ENCODE measurements around the gene PSMB3. TPM values are rescaled to one million over a fixed set of nuclear protein-coding genes. Genes with fewer than 3 reads are reported as not detected.

Gene PSMB3
- total RNA-seq, 1 donor from 2014 or later = 288 TPM

DNA sequence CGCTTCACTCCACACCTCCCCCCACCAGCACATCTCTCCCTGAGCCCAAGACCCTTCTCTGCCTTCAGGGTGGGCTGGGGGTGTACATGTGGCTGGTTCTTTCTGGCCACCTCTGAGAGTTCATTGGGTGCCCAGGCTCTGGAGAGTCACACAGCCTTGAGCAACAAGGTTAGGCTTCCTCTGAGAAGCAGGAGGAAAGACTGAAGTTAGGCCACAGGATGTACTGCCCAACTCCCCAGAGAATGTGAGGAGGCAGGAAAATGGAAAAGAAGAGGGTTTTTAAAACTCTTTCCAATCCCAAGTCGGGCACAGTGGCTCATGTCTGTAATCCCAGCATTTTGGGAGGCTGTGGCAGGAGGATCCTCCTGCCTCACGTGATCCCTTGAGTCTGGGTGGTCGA, 11.7 kb upstream of the PSMB3 start:
- TF ChIP-seq, protein P1, sequence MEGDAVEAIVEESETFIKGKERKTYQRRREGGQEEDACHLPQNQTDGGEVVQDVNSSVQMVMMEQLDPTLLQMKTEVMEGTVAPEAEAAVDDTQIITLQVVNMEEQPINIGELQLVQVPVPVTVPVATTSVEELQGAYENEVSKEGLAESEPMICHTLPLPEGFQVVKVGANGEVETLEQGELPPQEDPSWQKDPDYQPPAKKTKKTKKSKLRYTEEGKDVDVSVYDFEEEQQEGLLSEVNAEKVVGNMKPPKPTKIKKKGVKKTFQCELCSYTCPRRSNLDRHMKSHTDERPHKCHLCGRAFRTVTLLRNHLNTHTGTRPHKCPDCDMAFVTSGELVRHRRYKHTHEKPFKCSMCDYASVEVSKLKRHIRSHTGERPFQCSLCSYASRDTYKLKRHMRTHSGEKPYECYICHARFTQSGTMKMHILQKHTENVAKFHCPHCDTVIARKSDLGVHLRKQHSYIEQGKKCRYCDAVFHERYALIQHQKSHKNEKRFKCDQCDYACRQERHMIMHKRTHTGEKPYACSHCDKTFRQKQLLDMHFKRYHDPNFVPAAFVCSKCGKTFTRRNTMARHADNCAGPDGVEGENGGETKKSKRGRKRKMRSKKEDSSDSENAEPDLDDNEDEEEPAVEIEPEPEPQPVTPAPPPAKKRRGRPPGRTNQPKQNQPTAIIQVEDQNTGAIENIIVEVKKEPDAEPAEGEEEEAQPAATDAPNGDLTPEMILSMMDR (IDR thresholded peaks at IDR 0.05; ENCODE audit: insufficient read depth, low read length, severe bottlenecking) = no peak
- no peak for FAIRE-seq

DNA sequence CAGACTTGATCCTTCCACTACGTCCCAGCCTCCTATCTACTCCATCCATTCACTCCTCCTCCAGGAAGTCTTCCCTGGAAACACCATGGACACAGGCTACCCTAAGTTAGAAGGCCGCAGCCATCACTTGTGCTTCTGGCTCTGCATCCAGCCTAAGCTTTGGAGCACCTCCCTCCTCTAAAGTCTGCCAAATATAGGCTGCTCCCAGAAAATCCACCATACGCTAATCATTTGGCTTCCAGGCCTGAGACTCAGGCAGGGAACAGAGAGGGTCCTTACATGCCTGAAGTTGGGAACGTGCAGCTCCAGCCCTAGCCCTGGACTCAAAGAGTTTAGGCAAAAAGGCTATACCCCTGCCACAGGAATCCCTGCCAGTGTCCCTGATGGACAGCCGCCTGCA, 11.1 kb upstream of the PSMB3 start:
- DNase-seq (ENCODE audit: low read depth) (no peak), FAIRE-seq (no peak)
- no peaks in the 10 kb centered on the region for H3K27me3 ChIP-seq (ENCODE audit: control insufficient read depth, insufficient read depth, low read length)
- peaks cover 10% of the 10 kb centered on the region for H3K36me3 ChIP-seq (ENCODE audit: control insufficient read depth, insufficient read depth, low read length)
- TF ChIP-seq, protein P1 (IDR thresholded peaks at IDR 0.05; ENCODE audit: insufficient read depth, low read length, severe bottlenecking) = no peak
- H3K4me3 ChIP-seq (ENCODE audit: low read depth, low read length) = no peak overlapping the region

More for the DNA sequence above, 11.7 kb upstream of the PSMB3 start:
- DNase-seq (ENCODE audit: low read depth) = no peak
- Histone ChIP-seq H3K4me3 (ENCODE audit: low read depth, low read length) (no peak overlapping the region), H3K27me3 (ENCODE audit: control insufficient read depth, insufficient read depth, low read length) (no peaks in the 10 kb centered on the region), H3K36me3 (ENCODE audit: control insufficient read depth, insufficient read depth, low read length) (peaks cover 10% of the 10 kb centered on the region)

DNA sequence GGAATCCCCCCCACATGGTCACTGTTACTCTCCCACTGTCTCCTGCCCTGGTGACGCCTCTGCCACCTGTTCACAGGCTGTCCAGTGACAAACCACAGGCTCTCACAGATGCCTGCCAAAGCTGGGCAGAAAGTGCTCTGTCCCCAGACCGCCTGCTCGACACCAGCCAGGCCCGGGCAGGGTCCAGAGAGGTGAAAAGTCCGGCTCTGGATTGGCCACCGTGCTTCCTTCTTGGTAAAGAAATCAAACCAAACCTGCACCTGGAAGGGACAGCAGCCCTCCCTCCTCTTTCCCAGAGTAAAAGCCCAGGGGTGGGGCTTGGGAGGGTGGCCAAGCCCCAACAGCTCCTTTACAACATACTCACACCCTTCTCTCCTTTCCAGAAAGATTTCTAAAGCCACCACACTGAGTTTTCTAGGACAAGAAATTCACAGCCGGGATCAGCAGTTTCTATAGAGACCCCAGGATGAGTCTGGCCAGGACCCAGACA, 10.6 kb upstream of the PSMB3 start:
- Histone ChIP-seq H3K4me3 (ENCODE audit: low read depth, low read length) (no peak overlapping the region), H3K36me3 (ENCODE audit: control insufficient read depth, insufficient read depth, low read length) (peaks cover 10% of the 10 kb centered on the region), H3K27me3 (ENCODE audit: control insufficient read depth, insufficient read depth, low read length) (no peaks in the 10 kb centered on the region)
- TF ChIP-seq, protein P1 (IDR thresholded peaks at IDR 0.05; ENCODE audit: insufficient read depth, low read length, severe bottlenecking) = no peak
- FAIRE-seq = no peak
- no peak for DNase-seq (ENCODE audit: low read depth)

DNA sequence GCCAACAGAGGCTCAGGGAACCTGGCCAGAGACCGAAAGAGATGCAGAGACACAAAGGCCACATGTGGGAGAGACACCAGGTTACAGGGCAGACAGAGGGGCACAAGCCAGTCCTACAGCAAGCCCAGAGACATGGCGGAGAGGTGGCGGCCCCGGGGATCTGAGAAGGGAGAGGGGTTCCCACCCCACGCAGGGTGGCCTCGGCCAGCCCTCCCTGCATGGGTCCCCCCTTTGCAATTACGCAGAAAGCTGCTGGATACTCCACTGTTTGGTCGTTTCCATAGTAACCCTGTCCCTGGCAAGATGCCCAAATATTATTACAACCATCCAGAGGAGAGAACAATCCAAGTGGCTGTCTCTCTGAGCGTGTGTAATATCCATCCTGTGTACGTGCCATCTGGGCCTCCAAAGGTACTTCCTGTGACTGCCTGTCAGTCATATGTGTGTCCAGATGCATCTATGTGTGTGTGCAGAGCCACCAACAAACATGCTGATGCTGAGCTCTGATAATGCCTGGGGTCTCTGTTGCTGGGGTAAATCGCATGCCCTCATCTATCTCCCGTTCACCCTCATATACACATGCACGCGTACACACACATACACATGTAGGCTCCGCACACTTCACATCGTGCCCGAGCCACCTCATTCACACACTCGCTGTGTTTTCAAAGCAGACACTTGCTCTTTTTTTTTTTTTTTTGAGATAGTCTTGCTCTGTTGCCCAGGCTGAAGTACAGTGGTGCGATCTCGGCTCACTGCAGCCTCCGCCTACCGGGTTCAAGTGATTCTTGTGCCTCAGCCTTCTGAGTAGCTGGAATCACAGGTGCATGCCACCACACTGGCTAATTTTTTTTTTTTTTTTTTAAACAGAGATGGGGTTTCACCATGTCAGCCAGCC, 9.9 kb upstream of the PSMB3 start:
- FAIRE-seq (no peak), DNase-seq (ENCODE audit: low read depth) (peak; percentile 61)
- Histone ChIP-seq H3K27me3 (ENCODE audit: control insufficient read depth, insufficient read depth, low read length) (no peaks in the 10 kb centered on the region), H3K4me3 (ENCODE audit: low read depth, low read length) (no peak overlapping the region), H3K36me3 (ENCODE audit: control insufficient read depth, insufficient read depth, low read length) (peaks cover 10% of the 10 kb centered on the region)
- TF ChIP-seq, protein P1 (IDR thresholded peaks at IDR 0.05; ENCODE audit: insufficient read depth, low read length, severe bottlenecking) = no peak

DNA sequence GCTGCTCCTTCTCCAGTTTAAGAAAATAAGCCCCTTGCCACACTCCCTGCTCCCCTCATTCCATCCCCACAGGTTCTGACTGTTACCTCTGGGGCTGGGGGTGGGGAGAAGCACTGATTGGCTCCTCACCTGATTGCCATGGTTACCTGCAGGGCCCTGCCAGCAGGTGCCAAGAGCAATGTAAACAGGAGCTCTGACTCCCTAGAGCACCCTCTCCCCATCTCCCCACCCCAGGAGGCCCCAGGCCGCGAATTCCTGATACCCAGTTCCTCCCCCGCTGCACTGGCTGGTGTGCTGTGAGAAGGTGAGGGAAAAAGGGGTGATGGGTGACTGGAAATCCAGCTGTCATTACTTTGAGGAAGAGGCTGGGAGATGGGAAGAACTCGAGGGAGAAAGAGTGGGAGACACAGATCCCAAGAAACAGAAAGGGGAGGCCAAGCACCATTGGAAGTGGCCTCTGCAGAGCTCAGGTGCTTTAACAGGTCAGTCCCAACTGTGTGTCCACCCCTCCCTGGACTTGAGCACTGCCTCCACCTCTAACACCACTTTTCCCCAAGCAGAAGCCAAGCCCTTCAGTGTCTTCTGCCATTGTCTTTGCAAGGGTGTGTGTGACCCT, 8.9 kb upstream of the PSMB3 start:
- Histone ChIP-seq H3K4me3 (ENCODE audit: low read depth, low read length) (no peak overlapping the region), H3K27me3 (ENCODE audit: control insufficient read depth, insufficient read depth, low read length) (no peaks in the 10 kb centered on the region), H3K36me3 (ENCODE audit: control insufficient read depth, insufficient read depth, low read length) (peaks cover 5% of the 10 kb centered on the region)
- no peak for FAIRE-seq
- DNase-seq (ENCODE audit: low read depth) = no peak
- TF ChIP-seq, protein P1 (IDR thresholded peaks at IDR 0.05; ENCODE audit: insufficient read depth, low read length, severe bottlenecking) = no peak
